NCI-H2227 (cell line): ENCODE measurements around the gene PPP1CA.

Experiments used
- DNase-seq: peaks from one replicate; lab custom pipeline; 2025; ENCODE audit not compliant: unreplicated experiment; lab: John Stamatoyannopoulos, UW

PPP1CA gene

DNA sequence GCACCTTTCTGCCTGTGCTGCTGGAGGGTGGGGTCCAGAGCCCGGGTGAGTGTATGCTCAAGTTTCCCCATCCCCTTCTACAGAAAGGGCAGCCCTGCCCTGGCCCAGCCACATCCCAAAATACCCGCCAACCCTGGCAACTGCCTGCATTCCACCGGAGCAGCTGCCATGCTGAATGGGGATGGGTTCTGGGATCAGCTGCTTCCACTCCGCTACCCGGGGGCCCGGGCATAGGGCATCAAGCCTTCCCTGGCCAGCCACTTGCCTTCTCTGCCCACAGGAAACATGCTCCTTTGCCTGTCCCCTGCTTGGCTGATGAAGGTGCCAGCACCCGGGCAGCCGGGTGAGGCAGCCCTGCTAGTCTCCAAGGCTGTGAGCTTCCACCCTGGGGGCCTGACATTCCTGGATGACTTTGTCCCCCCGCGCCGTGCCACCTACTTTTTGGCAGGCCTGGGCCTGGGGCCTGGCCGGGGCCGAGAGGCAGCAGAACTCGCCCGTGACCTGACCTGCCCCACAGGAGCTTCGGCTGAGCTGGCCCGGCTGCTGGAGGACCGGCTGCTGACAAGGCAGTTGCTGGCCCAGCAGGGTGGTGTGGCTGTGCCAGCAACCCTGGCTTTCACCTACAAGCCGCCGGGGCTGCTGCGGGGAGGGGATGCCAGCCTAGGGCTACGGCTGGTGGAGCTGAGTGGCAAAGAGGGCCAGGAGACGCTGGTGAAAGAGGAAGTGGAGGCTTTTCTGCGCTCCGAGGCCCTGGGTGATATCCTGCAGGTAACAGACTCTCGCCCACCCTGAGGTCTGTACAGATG lies 17.0 kb upstream of the PPP1CA start:
- no peak for DNase-seq

GRCh38 chr11:67417425-67417824 lies 15.8 kb upstream of the PPP1CA start:
- no peak for DNase-seq

GRCh38 chr11:67416416-67417335 lies 15.0 kb upstream of the PPP1CA start:
- no peak for DNase-seq

GRCh38 chr11:67415501-67416304 lies 14.0 kb upstream of the PPP1CA start, which contains the start of gene CARNS1:
Gene CARNS1 (plus strand): TSS chr11:67415678. CDS start chr11:67416200, 522 bp downstream.
- no peak for DNase-seq

DNA sequence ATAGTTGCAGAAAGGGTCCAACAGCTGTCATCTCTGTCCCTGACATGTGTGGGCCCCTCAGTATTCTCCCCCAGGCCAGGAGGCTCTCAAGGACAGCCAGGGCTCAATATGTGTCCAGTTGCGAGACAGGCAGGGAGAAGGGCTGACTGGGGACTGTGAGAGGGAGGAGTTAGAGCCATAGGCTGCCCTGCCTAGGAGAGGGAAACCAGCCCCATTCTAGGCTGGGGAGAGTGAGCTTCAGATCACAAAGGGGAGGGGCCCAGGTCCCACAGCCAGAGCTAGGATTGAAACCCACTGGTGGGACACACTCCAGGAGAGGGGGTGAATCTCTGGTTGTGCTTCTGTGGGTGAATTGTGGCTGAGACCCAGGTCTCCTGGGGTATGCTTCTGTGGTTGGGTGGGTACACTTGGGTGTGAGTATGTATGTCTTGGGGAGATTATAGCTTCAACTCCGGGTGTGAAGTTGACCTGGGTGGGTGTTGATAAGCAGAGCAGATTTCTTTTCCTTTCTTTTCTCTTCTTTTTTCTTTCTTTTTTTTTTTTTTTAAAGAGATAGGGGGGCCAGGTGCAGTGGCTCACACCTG lies 11.7 kb upstream of the PPP1CA start:
- DNase-seq: no peak

DNA sequence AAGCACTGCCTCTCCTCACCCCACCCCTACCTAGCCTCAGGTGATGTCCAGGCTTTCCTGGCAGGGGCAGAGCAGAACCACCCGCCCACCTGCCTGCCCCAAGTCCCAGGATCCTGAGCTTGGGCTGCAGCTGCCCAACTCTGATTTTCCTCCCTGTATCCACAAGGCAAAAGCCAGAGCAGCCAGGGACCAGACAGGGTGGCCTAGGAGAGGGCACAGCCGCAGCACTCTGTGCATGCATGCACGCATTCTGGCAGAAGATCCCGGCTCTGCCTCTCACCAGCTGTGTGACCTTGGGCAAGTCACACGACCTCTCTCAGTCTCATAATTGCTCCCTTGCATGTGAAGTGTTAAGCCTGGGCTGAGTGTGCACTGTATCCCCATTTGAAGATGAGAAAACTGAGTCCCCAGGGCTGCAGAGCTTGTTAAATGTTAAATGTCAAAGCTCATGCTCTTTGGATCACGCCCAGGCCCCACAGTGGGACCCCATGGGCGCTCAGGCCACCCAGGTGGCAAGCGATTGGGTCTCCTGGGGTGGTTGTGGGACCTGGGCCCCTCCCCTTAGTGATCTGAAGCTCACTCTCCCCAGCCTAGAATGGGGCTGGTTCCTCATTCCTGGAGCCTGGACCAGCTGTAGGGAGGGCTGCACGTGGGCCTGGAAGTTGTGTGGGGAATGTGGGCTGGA lies 11.0 kb upstream of the PPP1CA start:
- no peak for DNase-seq

DNA sequence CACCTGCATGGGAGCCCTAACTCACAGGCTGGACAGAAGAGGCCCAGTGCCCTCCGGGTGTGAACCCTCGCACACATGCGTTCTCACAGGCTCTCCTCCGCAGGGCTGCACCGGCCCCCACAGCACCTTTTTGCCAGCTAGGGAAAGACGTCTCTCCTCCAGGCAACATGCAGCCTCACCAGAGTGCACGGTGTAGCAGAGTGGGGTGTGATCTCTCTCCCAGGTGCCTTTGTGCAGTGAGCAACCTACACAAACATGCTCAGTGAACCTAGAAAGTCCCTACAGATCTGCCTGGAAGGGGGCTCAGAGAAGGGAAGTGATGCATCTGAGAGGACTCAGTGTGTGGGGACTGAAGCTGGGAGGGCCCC lies 10.1 kb upstream of the PPP1CA start:
- DNase-seq: no peak

- DNase-seq: no peak
Measured at GRCh38 chr11:67410984-67411784, 9.5 kb upstream of the PPP1CA start.

DNA sequence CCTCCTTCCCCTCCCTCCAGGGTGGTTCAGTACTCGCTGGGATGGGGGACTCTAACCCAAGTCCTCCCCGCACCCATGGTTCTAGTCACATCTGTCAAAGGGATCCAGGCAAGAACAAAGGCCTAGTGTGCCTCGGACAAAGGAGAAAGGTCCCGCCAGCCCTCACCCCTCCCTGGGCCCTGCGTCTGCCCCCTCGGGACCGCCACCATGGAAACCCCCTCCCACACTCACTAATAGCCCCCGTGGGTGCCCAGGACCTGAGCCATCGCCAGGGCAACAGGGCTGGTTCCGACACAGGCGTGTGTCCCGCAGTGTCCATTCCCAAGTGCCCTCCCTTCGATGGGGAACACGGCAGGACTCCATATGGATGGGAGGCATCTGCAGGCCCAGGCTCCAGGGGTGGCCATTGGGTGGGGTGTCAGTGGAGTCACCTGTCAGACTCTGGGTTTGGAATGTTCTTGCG lies 8.7 kb upstream of the PPP1CA start:
- no peak for DNase-seq

DNA sequence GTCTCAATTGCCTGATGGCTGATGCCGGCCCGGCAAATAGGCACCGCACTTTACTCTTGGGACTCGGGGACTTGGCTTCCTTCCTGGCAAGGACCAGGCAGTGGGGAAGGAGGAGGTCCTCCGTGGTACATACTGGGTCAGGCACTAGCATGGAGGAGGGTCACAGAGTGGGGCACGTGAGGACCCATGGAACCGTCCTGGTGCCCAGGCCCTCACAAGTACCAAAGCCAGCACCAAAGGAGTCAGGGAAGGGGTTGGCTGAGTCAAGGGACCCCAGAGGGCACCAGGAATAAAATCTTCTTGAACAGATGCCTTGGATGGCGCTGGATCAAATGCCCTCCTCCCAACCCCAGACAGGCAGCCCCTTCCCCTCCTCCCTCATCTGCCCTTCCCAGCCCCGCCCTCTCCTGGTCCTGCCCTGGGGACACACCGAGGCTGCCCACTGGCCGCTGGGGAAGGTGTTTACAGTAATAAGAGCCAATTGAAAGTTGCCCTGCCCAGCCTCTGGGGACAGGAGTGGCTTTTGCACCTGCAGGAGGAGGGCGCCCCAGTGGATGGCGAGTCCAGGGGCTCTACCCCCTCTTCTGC lies 8.2 kb upstream of the PPP1CA start:
- no peak for DNase-seq

DNA sequence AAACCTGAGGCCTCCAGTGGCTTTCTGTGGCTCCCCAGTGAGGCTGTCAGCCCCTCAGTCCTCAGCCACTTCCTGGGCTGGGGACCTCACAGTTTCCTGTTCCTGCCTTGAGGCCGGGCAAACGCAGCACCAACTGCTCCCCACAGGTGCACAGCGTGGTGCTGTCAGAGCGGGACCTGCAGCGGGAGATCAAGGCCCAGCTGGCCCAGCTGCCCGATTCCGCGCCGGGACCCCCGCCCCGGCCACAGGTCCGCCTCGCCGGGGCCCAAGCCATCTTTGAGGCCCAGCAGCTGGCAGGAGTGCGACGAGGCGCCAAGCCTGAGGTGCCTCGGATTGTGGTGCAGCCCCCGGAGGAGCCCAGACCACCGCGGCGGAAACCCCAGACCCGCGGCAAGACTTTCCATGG lies 7.6 kb upstream of the PPP1CA start:
- no peak for DNase-seq

GRCh38 chr11:67408437-67409200 lies 7.0 kb upstream of the PPP1CA start:
- no peak for DNase-seq

DNA sequence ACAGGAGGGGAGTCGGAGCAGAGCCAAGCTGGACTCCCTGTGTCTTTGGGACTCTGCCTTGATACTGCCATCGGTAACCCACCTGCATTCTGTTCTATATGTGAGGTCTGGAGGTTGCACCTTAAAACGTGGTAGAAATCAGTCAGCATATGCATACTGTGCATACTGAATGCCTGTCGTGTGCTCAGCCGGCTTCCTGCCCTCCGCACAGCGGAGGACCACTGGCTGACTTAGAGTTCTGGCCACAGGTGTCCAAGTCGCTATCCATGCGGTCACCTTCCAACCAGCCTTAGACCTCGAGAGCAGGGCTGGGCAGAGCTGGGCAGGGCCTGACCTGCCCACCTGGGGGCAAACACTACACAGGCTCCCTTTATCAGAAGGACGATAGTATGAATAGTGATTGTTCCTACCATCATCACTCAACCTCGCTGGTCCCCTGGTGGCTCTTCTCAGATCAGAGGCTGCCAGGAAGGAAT lies 6.1 kb upstream of the PPP1CA start:
- DNase-seq: no peak

- no peak for DNase-seq
Measured at GRCh38 chr11:67406969-67407687, 5.5 kb upstream of the PPP1CA start.

DNA sequence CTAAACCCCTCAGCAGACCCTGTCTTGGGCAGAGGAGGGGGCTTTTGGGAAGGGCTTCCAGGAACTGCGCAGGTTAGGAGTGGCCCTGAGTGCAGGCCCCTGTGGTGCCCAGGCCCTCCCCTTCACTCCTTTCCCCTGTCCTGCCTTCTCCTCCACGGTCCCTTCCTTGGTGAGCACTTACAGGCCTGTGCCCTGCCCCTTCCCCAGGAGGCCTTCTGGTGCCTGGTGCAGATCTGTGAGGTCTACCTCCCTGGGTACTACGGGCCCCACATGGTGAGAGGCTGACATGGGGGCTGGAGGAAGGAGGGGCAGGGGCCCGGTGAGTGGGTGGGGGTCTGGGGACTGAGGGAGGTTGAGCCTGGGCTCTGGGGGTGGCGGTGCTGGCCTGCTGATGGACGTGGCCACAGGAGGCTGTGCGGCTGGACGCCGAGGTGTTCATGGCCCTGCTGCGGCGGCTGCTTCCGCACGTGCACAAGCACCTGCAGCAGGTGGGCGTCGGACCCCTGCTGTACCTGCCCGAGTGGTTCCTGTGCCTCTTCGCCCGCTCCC lies 4.8 kb upstream of the PPP1CA start:
- no peak for DNase-seq

- no peak for DNase-seq
Measured at GRCh38 chr11:67405688-67406339, 4.2 kb upstream of the PPP1CA start.

DNA sequence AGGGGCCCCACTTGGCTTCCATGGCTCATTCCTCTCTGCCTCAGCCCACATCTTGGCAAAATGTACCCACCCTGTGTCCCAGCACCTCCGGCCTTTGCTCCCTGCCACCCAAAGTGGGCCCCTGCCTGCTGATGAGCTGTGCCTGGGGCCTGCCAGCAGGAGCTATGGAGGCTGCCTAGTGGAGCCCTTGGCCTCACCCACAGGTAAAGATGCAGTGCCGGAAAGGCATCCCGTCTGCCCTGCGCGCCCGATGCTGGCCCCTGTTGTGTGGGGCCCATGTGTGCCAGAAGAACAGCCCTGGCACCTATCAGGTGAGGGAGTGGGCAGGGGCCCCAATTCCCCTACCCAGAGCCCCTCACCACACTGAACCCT lies 3.5 kb upstream of the PPP1CA start:
- no peak for DNase-seq
